Measurements from ENCODE around the gene NSD1.
A peak's percentile ranks its signal among the peaks of the same experiment; 100 is the strongest.
"Not testable (repeated sequence)": the region's sequence is repeated elsewhere in the genome, so short reads cannot be mapped to it uniquely, and the experiment has no call there.

NSD1 gene

DNA sequence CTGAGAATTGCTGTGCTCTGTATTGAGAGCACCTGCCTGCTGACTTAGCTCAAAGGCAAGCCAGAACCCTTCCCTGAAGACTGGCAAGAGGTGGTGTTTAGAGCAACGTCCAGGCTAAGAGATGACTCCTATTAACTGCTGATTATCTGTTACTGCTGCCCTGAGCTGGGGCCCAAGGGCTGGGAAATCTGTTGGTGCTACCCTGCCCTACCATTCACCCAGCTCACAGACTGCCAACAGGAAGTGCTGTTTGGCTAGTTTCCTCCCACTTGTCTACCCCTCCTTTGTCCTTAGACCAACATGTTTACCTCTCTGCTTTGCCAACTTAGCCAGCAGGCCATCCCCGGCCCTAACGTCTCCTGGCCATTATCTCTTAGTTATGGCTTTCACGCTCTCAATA lies 163.0 kb downstream of the NSD1 start:
- no peak for DNase-seq

DNA sequence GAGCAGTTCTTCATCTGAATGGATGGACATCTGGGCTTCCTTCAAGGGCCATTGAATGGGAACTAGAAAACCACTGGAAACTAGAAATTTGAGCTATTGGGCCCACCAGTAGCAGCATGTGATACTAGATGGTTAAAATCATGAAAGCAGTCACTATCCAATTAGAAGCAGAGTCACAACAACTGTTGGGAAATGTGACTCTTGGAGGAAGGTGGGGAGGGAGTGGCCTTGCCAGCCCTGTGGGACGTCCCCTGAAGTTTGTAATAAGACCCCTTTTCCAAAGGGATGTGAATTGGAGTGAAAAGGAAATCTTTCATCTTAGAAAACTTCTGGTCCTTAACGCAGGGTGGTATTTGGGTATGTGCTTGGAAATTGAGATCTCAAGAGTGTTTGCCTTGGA lies 164.3 kb downstream of the NSD1 start:
- no peak for DNase-seq

- no peak for DNase-seq
Observed at GRCh38 chr5:177299697-177300096, 166.1 kb downstream of the NSD1 start.

- no peak for DNase-seq
Observed at GRCh38 chr5:177300236-177300880, 166.8 kb downstream of the NSD1 start.

DNA sequence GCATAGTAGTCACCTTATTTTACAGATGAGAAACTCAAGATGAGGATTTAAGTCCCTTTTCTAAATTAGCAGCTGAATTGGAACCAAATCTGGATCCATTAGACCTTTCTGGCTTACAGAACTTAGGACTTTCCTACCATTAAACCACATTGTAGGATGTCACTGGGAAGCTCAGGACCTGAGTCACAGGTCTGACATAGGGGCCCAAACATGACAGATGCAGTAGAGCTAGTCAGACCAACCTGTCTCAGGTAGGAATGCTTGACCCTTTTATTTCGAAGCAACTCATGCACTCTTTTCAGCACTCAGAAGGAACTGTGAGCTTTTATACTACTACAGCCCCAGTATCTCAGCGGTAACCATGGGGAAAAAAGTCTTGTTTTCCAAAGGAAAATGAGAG lies 167.4 kb downstream of the NSD1 start:
- no peak for DNase-seq

- no peak for DNase-seq
Observed at GRCh38 chr5:177301503-177302165, 168.1 kb downstream of the NSD1 start.

- no peak for DNase-seq
Observed at GRCh38 chr5:177302354-177303110, 169.0 kb downstream of the NSD1 start.

GRCh38 chr5:177303121-177303924 lies 169.8 kb downstream of the NSD1 start, which contains the start of the genes PRELID1 and RAB24:
Gene PRELID1 (plus strand): TSS chr5:177303799. CDS start chr5:177303986, 187 bp downstream.
Gene RAB24 (minus strand): TSS chr5:177303719. CDS start chr5:177303288, 431 bp downstream.
- DNase-seq = peak; percentile 50

DNA sequence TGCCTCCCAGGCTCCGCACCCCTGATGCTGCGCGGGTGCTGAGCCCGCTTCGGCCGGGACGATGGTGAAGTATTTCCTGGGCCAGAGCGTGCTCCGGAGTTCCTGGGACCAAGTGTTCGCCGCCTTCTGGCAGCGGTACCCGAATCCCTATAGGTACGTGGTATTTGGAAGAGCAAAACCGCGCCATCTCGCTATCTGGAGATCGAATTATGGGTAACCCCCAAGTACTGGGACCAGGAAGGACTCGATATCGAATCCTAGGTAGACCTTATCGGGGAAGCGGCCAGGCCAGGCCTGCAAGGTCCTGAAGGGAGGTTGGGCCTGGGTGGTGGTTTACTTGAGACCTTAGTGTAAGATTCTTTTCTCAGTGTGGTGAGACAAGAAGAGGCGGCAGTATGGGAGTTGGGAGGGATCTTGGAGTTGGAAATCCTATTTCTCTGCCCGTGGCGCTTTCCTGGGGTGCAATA lies 170.4 kb downstream of the NSD1 start:
- no peak for DNase-seq

GRCh38 chr5:177304392-177305119 lies 171.0 kb downstream of the NSD1 start:
- no peak for DNase-seq

DNA sequence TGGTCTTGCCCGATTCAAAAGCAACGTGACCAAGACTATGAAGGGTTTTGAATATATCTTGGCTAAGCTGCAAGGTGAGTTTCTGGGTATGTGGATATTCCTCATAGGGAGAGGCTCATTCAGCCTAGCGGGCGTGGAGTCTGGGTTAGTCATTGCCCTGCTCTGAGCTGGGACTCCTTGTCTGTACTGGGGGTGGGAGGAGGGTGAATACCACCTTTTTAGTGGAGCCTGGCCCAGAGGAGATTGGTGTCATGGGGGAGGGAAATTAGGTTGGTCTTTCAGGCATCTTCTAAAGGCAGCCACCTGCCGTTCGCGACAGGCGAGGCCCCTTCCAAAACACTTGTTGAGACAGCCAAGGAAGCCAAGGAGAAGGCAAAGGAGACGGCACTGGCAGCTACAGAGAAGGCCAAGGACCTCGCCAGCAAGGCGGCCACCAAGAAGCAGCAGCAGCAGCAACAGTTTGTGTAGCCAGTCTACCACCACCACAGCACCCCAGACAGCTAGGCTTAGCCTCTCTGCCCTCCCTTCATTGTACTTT lies 172.6 kb downstream of the NSD1 start:
- DNase-seq = not testable (repeated sequence)

GRCh38 chr5:177306674-177307543 lies 173.3 kb downstream of the NSD1 start:
- DNase-seq = no peak

GRCh38 chr5:177307544-177308363 lies 174.2 kb downstream of the NSD1 start:
- no peak for DNase-seq

GRCh38 chr5:177308740-177309139 lies 175.2 kb downstream of the NSD1 start:
- DNase-seq = no peak

DNA sequence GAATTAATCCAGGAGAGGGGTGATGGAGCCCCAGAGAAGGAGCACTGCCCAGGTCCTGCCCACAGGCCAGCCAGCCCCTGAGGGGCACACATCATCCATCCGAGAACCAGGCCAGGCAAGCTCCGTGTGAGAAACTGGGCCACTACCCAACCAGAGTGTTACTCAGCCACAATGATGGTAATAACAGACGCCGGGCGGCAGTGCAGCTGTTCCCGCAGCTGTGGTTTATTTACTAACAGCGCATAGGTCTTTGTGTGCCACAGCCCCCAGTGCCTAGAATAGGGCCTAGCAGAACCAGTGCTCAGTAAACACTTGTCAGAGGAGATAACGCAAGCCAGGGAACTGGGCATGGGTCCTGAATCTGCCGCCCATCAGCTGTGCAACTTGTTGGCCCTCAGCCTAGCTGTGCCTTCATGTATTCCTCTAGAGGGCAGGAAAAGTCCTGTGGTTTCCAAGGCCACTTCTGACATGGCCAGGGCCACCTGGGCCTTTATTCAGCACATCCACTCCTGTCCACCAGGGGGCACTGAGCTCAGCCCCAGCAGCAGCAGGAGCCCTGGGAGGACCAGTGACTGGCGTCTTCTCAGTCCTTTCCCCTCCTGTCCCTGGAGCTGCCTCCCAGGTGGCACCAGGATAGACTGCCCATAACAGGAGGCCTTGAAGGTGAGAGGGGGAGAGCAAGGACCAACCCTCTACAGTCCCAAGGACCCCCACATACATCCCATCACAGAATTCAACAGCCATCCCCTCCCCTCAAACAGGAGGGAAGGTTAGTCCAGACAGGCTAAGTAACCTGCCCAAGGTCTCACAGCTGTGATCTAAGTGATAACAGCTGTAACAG lies 176.0 kb downstream of the NSD1 start:
- peak; percentile 35 for DNase-seq

GRCh38 chr5:177310332-177310731 lies 176.8 kb downstream of the NSD1 start:
- DNase-seq = no peak

GRCh38 chr5:177310757-177311391 lies 177.3 kb downstream of the NSD1 start:
- DNase-seq = no peak

- no peak for DNase-seq
Observed at GRCh38 chr5:177311392-177311722, 177.8 kb downstream of the NSD1 start.

Measured in NCI-H1048 (cell line).